Esophagus squamous epithelium (tissue), 4 donors: Measurements from ENCODE around the gene PAXX.

Source experiments
- CTCF ChIP-seq, 6 experiments: fragments of 450-650 bp in 4 of 6; fragments of 200-600 bp in 2 of 6; sonication (generic) in 2 of 6; IDR thresholded peaks; one replicate each; pipeline ENCODE4 v1.5.1; 2016 to 2019; ENCODE audit warnings: antibody characterized with exemption in 6 of 6, mild to moderate bottlenecking in 4 of 6, moderate library complexity in 4 of 6
- POLR2A ChIP-seq, 4 donors: fragments of 450-650 bp; IDR thresholded peaks; one replicate each; pipeline ENCODE4 v1.6.1; 2017; ENCODE audit warnings: antibody characterized with exemption in 4 of 4, mild to moderate bottlenecking in 4 of 4, moderate library complexity in 3 of 4

- TF ChIP-seq POLR2A (IDR thresholded peaks at IDR 0.05) (no peak), CTCF (IDR thresholded peaks at IDR 0.05) (no peak)
Measured at GRCh38 chr9:137009217-137009616, 17.0 kb downstream of the PAXX start.
